ENCODE results near the gene TCF4.

The TCF4 gene

DNA sequence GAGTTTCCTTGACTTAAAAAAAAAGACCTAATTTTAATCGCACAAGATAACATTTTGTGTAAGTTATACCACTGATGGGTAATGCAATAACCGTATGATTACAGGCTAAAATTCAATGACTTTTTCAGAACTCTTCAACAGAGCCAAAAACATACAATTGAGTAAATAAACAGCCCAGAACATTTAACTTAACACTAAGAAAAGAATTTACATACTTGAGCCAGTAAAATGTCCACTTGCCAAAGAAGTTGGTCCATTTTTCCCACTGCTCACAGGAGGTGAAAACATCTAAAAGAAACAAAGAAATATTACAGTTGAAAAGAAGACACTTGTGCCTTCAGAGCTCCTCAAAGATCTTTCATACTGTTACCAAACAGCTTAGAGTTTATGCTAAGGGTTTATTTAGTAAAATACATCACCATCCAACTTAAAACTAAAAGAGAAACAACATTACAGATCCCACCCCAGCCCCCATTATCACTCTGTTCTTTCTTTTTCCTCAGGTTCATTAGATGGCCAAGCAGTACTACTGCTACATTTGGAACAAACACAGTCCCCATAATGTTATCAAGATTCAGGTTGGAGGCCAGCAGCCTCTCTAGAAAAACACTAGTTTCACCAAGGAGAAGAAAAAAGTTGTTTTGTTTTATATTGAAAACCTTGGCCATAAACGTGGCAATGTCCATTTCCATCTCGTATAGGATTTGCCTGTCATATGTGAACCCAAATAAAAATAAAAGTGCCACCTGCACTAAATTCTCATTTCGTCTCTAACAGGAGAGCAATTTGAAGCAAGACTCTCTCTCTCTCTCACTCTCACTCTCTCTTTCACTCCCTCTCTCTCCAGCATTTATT, 2.7 kb downstream of the TCF4 start:
- DNase-seq = peak; percentile 27 to 78 (median 48)

DNA sequence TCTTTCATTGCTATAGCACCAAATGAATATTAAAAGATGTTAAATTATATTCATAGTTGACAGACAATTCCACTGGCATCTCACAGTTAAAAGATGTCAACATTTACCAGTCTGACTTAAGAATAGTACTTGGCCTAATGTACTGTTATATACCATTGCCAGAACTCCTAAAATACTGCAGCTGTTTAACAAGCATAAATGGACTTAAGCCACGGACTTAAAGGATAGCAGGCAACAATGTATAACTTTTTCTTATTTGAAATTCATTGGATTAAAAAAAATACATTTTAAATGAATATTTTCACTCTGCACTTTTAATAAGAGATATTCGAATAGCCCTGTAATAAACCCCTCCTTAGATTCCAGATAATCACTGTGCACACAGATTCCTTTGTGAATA, 3.8 kb downstream of the TCF4 start:
- DNase-seq = peak in 1 of 3 experiments; percentile 64

DNA sequence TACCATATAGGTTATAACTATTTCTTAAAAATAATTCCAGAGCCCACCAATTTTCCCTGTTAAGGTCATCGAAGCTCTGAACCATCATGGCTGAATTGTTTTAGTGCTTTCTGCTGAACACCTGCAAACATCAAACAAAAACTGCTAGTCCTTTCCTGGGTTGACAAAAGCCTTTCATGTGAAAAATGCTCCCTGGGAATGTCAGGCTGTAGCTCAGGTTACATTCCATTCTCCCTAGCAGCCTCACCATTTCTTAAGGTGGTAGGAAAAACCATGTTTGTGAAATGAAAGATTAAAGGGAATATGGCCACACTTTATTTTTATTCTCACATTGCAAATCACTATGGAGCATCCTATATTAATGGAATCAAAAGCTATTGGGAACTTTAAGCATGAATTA, 5.7 kb downstream of the TCF4 start:
- peak; percentile 24 to 79 (median 31) for DNase-seq

DNA sequence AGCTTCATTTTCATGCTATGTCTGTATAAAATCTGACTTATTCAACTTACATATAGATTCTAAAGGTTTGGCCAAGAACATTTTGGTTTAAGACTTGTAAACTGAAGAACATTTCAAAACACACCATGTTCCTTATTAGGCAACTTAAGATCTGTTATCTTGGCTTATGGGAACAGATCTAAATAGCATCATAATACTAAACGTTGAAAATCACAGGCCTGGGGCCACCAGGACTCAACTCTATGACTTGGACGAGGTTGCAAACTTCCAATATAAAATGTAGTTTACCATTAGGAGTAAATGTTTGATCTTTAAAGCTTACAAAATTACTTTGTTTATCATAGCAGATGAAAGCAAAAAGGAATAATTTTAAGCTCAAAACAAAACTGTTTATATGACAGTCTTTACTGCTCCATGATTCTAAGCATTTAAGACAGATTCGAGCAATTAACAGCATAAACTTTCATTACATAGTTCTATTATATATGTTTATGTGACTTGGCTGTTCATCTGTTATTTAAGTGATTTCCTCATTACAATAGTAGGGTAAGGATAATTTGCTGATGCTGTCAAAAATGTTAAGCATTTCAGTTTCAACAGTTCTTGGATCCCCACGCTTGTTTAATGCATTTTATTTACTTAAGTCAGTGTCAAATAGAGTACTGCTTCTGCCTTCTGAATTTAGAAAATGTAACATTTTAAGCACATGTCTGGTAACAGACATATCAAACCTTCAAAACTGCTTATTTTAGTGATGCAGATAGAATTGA, 8.3 kb downstream of the TCF4 start:
- DNase-seq = peak in 1 of 3 experiments; percentile 61

DNA sequence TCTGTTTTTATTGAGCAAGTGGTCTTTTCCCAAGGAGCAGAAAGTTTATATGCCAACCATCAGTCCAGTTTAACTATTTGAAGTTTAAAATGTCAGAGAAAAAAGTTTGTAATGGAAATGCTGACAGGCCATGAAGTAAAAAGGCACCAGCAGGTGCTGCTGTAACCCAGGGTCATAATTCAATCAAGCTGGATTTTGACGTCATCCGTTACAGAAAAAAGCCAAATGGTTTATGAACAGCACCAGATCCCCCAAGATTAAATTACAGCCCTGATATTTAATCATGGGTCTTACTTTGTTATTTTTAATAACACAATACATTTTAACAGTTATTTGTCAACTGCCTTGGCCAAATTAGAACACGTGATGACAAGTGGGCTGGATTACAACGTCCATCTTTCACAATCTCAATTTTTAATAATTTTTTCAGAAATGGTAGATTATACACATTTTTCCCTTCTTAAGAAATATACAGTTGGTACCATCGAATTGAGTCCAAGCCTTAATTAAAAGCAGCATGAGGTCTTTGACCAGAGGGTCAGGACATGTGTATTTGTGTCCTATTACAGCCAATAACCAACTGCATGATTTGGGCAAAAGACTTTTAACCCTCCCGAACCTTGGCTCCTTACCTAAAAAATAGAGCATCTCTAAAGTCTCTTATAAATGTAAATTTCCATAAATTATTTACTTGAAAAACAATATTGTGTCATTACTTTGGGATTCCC, 10.0 kb downstream of the TCF4 start:
- DNase-seq = peak in 2 of 3 experiments; percentile 58 to 91

DNA sequence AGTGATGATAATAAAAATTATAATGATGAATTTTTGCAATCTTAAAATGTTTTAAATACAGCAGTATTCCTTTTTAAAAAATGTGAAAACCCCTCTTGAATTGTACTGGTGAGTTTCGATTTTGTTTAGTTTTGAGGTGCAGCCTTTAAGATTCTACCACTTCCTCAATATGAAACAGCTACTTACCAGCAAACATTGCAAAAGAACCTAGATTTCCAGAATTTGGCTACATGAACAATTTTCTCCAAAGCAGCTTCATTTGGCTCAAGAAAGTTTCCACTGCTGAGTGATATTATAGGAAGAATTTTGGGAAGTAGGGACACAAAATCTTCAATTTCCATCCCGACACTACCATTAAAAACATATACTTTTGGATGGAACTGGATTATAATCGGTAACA, 12.0 kb downstream of the TCF4 start:
- no peak for DNase-seq

DNA sequence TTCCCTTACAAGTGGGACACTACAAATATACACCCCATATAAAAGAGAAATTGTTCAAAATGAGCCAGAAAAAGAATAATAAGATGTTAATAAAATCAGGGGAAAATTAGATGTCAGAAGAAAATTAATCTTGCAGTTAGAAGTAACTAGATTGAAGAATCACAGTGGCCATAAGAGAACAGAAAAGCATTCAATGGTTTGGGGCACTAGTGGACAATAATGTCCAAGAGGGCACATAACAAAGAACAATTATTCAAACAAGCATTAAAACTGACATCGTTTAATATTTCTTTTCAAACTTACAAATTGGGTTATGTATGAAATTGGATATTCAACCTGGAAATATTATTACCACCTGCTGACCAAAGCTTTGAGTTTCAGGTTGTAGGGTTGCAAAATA, 12.9 kb downstream of the TCF4 start:
- no peak for DNase-seq

DNA sequence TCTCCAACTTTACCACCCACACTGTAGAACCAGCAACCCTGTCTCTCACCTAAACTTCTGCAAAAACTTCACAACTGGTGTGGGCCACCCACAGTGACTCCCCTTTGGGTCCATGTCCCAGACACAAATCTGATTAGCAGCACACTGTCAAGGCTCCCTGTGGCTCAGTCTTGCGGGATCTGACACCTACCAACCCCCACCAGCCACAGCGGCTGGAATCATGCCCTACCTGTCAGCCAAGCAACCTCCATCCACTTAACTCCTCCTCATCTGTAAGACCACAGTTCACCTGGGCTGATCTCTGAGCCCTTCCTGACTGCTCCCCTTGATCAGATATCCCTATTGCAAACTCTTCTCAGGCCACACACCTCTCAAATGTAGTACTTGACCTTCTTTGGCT, 14.6 kb downstream of the TCF4 start:
- DNase-seq = no peak

DNA sequence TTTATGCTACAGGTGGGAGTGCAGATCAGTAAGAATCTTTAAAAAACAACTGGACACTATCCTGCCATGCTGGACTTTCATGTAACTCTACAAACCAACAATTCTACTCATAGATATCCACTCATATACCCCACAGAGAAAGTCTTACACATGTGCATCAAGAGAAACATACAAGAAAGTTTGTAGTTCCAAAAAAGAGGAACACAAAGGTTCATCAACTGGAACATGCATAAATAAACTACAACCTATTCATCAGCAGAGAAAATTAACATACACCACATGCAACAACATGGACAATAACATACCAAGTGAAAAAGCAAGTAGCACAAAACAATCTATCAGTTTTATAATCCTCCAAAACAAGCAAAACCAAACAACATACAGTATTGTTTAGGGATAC, 17.0 kb downstream of the TCF4 start:
- no peak for DNase-seq

DNA sequence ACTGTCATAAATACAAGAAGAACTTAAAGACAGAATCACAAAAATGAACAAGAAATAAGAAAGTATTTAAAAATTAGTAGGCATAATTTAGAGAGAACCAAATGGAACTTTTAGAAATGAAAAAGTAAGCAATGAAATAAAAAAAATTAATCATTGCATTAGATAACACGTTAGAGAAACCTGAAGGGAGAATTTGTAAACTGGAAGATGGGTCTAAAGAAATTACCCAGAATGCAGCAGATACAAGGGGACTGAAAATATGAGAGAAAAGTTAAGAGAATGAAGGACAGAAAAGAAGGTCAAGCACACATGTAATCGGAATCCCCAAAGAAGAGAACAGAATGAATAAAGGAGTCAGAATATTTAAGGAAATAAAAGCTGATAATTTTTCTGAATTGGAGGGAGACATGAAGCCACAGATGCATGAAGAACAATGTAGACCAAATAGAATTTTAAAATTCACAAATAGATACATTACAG, 21.5 kb downstream of the TCF4 start:
- no peak for DNase-seq

DNA sequence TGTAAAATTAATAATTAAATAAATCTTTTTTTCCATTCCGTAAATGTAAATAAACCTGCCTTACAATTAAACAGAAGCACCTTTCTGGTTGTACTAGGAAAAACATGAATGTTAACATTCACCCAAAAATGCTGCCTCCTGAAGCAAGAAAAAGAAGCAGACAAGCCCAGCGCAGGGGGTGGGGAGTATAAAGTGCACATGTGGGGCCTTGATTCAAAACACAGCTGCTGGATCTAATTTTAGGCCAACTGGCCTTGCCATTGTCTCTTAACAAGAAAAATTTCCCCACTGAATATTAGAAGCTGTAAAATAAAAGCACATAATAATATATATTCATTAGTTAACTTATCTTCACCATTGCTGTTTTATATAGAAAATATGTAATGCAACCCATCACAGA, 28.3 kb downstream of the TCF4 start:
- peak in 2 of 3 experiments; percentile 41 to 78 for DNase-seq

DNA sequence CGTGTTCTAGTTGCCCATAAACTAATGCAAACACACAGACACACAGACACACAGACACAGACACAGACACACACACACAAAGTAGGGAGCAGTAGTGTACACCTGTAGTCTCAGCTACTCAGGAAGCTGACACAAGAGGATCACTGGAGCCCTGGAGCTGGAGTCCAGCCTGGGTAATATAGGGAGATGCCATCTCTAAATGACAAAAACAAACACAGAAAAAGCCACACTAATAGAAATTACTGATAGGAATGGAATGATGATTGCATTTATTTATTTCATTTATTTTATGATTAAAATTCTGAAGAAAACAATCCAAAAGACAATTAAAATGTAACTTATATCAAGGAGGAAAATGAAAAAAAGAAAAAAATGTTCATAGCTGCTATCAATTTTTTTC, 30.8 kb downstream of the TCF4 start:
- peak in 1 of 3 experiments; percentile 25 for DNase-seq

DNA sequence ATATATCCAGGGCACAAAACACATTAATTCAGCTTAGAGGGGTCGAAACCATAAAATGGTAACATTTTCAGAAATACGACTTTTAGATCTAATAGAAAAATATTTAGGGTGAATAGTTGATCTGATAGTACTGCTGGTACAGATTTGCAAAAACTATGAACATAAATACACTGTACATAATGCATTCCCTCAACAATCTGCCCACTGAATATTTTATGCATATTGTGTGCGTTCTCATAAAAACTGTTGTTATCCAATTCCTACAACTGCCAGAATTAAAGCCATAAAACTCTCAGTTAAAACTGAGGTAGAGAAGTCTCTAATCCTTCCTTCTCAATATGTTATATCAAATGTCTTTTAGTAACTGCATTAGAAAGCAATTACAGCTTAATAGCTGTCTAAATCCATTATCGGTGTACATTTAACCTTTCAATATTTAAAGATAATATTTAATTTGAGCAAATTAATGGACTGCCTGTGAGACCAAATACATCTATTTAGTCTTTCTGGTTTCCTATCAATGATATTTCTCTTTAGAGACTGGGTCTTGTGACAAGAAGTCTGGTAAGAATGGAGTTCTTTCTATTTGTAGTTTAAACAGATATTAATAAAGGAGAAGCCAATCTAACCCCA, 32.5 kb downstream of the TCF4 start:
- peak in 1 of 3 experiments; percentile 45 for DNase-seq

DNA sequence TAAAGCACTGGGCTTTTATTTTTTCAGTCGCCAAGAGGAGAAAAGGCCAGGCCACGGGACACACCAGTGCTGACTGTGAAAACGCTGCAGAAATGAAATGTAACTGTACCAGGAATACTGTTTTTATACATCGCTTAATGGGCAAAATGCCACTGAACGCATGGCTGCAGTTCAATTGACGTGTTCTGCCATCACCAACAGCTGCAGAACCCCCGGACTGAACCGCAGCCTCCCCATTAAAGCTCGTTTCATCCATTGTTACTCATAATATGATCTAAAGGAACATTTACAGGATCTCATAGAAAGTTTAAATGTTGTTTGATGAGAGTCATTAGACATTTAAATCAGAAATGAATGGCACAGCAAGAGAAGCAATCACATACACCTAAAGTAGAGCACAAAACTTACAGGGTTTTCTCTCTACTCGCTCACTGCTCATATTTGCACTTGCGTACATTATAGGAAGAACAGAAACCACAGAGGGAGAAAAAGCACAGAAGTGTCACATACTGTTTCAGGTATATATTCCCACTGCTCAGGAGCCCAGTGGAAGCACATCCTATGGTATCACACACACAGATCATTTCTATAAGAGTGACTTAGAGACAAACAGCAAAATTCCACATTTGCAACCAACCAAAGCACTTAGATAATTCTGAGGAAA, 35.3 kb downstream of the TCF4 start:
- DNase-seq = peak in 1 of 3 experiments; percentile 90

DNA sequence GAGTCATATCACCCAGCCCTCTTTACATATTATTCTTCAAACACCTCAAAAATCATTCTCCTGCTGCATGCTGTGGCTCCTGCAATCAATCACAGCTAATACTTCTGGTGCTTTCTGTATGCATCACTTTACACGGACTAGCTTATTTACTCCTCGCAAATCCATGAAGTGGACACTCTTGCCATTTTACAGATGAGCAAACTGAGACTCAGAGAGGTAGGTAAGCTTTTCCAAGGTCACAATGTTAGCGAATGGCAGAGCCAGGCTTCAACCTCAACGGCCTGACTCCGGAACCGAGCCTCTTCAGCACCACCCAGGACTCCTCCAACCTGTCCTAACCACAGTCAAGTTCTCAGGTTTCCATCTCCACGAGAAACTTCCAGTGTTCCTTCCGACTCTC, 36.8 kb downstream of the TCF4 start:
- no peak for DNase-seq

DNA sequence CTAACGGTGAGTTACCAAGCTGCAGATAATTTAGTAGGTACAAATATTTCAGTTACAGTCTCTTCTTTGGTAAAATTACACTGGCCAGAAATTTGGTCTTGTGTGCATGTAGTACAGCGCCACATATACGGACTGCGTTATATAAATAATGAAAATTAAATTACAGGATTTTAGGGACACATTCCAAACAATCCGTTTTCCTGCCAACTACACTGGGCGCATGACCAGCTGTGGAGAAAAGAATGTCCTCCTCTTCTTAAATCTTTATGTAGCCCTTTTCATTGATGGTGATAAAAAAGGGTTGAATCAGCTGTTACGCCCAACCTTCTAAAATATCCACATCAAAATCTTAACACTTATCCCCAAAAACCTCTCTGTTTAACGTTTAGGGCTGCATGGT, 37.5 kb downstream of the TCF4 start:
- DNase-seq = no peak

DNA sequence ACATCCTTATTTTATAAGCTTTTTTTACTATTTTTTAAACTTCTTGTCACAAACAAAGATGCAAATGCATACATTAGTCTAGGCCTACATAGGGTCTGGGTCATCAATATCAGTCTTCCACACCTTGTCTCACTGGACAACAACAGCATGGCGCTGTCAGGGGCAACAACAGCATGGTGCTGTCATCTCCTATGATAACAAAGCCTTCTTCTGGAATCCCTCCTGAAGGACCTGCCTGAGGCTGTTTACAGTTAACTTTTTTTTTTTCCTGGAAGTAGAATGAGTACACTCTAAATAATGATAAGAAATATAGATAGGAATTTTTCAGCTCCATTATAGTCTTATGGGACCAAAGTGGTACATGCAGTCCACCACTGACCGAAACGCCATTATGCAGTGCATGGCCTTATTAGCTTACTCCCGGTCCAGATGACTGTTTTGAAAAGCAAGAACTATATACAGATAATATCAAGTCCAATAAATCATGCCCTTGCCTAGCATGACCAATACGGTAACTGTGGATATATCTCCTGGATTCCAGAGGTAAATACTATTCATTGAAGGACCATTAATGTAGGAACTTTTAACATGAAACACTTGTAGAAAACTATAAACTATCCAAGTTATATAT, 38.4 kb downstream of the TCF4 start:
- no peak for DNase-seq

DNA sequence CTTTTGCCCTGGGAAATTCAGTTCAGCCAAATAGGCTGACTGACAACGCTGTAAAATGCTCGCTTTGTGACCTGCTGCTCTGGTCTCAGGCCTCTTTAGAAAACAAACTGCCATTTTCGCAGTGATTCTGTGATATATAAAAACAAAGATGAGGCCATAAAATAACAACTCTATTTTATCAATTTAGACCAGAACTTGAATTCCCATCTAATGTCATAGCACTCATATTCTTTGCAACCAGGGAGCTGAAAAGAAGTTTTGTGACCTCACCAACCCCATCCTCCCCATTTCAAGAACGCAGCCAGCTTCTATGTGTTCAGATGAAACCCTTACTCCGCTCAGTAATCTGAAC, 40.3 kb downstream of the TCF4 start:
- DNase-seq = no peak

DNA sequence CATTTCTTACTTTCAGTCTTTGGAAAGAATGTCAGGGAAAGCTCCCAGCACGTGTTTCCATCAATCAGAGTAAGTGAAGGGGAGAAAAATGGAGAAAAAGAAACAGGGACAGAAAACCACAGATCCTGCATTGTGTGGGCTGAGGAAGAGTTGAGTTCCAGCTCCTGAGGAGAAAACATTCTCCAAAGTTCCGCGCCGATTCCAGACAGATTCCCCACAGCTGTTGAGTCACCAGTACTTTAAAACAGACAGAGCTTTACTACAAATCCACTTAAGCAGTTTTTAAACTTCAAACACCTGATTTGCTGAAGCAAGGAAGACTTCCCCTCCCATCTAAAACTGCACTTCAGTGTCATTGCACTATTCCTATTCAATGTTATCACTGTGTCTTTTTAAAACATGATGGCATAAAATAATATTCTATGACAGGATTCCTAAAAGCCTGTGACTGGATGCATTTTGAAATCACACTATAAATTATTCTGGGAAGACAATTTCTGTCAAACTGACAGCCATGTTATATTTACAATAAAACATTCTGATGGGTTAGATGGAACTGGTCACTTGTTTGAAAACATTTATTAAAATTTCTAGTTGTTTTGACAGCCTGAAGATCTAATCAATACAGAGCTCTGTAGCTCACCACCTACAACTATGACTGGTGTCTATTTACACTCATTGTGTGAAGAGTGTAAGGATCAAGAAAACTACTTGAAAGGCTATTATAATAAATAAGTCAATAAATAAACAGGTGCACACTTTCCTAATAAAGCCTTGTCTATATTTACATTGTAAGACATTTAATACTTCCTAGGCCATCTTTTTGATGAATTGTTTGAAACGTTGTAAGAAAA, 40.9 kb downstream of the TCF4 start:
- DNase-seq = peak in 2 of 3 experiments; percentile 22 to 80

DNA sequence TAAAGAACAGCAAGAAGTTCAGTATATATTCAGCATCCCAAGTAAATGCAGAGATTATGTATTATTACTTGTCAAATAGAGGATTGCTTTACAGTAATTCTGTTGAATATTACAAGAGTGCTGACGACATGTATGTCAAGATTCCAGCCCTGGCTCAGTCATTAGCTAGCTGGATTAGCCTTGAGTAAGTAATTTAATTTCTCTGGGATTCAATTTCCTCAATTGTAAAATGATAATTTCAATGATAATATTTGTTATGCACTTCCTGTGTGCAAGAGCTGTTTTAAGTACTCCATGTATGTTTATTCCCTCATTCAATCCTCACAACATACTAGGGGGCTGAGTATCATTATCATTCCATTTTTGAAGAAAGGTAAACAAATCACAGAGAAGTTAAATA, 44.0 kb downstream of the TCF4 start:
- DNase-seq = peak in 1 of 3 experiments; percentile 59

All from NCI-H1417 (cell line).